HFFc6 (cell line): ENCODE measurements around the gene POU2F1. TPM values are rescaled to one million over a fixed set of nuclear protein-coding genes. Genes with fewer than 3 reads are reported as not detected.

ENCODE experiments used
- DNase-seq: peaks from one replicate; pipeline ENCODE4 v3.0.0-alpha.2; 2018
- H3K27ac Mint-ChIP-seq: 2 replicates; pipeline ENCODE4 v1.8.0; 2020; ENCODE audit warnings: mild to moderate bottlenecking, mixed read lengths
- H3K27me3 Mint-ChIP-seq: 2 replicates; pipeline ENCODE4 v1.8.0; 2021; ENCODE audit warnings: mild to moderate bottlenecking, moderate library complexity, mixed read lengths; ENCODE audit not compliant: insufficient read depth
- H3K36me3 Mint-ChIP-seq: 2 replicates; pipeline ENCODE4 v1.8.0; 2021; ENCODE audit warnings: low read depth, mixed read lengths
- H3K4me1 Mint-ChIP-seq: 2 replicates; pipeline ENCODE4 v1.8.0; 2020; ENCODE audit warnings: low read depth, mixed read lengths
- H3K4me3 Mint-ChIP-seq: 2 replicates; pipeline ENCODE4 v1.8.0; 2020; ENCODE audit warnings: mild to moderate bottlenecking, moderate library complexity, mixed read lengths
- H3K9me3 Mint-ChIP-seq: 2 replicates; pipeline ENCODE4 v1.8.0; 2020; ENCODE audit warnings: mild to moderate bottlenecking, mixed read lengths
- total RNA-seq, 6 experiments: library from RNA; stranded (reverse); fragmentation: NEBNext Ultra II Directional; extraction: Animal tissue kit (Norgen Biotek cat#: 25700); gene quantifications; 2 replicates in 1 of 6; 3 replicates in 5 of 6; pipeline ENCODE4 v1.2.3, GENCODE V29; 2021
- TF ChIP-seq, protein P1 (sequence below): fragments of 200-600 bp; sonication (generic); IDR thresholded peaks from 2 replicates; pipeline ENCODE4 v1.5.0; 2021; ENCODE audit warnings: antibody characterized with exemption, mild to moderate bottlenecking

Gene POU2F1
- total RNA-seq, 6 experiments from 2014 or later, result 3.4 to 6.6 (median 4.4) TPM

DNA sequence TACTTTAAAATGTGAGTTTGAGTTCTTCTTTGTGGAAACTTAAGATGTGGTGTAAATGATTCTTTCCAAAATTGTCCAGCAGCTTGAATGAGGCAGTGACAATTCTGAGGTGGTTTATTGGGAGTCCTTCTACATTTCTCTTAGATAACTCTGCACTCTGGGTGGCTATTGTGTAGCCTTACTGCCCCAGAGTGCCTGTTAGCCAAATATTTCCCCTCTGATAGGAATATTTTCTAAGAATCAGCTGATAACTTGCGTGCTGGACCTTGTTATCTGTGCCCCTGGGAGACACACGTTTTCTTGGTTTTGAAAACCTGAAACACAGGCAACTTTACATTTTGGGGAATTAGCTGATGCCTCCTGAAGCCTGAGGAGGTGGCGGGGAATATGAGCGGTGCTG lies 206.0 kb downstream of the POU2F1 start:
- DNase-seq, result no peak
- H3K27ac Mint-ChIP-seq, result no peak overlapping the region
- H3K4me3 Mint-ChIP-seq, result no peak overlapping the region
- H3K9me3 Mint-ChIP-seq, result no peaks in the 10 kb centered on the region
- no peaks in the 10 kb centered on the region for H3K36me3 Mint-ChIP-seq
- TF ChIP-seq, protein P1, sequence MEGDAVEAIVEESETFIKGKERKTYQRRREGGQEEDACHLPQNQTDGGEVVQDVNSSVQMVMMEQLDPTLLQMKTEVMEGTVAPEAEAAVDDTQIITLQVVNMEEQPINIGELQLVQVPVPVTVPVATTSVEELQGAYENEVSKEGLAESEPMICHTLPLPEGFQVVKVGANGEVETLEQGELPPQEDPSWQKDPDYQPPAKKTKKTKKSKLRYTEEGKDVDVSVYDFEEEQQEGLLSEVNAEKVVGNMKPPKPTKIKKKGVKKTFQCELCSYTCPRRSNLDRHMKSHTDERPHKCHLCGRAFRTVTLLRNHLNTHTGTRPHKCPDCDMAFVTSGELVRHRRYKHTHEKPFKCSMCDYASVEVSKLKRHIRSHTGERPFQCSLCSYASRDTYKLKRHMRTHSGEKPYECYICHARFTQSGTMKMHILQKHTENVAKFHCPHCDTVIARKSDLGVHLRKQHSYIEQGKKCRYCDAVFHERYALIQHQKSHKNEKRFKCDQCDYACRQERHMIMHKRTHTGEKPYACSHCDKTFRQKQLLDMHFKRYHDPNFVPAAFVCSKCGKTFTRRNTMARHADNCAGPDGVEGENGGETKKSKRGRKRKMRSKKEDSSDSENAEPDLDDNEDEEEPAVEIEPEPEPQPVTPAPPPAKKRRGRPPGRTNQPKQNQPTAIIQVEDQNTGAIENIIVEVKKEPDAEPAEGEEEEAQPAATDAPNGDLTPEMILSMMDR, result no peak
- H3K27me3 Mint-ChIP-seq, result peaks cover 2% of the 10 kb centered on the region; the same call in 1 of the 2 replicates
- H3K4me1 Mint-ChIP-seq, result no peaks in the 10 kb centered on the region; the same call in 1 of the 2 replicates

DNA sequence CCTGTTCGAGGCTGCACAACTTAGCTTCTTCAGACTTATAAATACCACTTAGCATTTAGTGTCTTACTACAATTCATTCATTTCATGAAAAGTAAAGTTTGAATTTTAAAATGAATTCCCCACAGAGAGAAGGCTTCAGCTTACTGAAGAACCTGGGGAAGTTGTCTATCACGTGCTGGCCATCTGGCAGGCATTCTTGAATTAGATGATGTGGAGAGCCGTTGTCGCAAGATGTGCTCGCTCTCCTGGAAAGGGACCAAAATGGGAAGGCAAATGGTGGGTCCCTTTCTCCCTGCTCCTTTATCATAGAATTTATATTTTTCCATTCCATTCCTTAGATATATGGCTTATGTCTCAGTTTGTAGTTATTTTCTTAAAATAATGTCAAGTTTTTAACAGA lies 207.2 kb downstream of the POU2F1 start:
- no peaks in the 10 kb centered on the region for H3K9me3 Mint-ChIP-seq
- no peaks in the 10 kb centered on the region; the same call in 1 of the 2 replicates for H3K4me1 Mint-ChIP-seq
- H3K27ac Mint-ChIP-seq, result peak overlapping the region; percentile 34; the same call in 1 of the 2 replicates
- H3K36me3 Mint-ChIP-seq, result no peaks in the 10 kb centered on the region
- H3K4me3 Mint-ChIP-seq, result no peak overlapping the region
- DNase-seq, result no peak
- TF ChIP-seq, protein P1, result no peak
- H3K27me3 Mint-ChIP-seq, result peaks cover 2% of the 10 kb centered on the region; the same call in 1 of the 2 replicates

DNA sequence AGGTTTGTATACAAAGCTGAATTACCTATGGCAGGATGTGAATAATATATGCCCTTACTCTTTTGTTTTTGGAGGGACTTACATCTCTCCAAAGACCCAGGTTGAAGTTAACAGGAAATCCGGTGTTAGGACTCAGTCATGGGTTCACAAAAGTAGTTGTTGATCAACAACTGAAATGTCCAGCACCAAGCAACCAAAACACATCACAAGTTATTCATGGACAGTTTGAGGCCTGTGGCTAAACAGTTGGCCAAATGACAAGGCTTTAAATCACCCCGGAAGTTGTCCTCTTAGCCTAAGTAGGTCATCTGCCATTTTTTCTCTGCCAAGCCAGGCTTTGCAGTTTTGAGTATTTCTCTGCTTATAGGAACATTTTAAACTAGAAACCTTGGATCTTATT lies 207.7 kb downstream of the POU2F1 start:
- H3K36me3 Mint-ChIP-seq, result no peaks in the 10 kb centered on the region
- TF ChIP-seq, protein P1, result no peak
- H3K27me3 Mint-ChIP-seq, result peaks cover 2% of the 10 kb centered on the region; the same call in 1 of the 2 replicates
- no peak overlapping the region for H3K4me3 Mint-ChIP-seq
- H3K9me3 Mint-ChIP-seq, result no peaks in the 10 kb centered on the region
- H3K4me1 Mint-ChIP-seq, result no peaks in the 10 kb centered on the region; the same call in 1 of the 2 replicates
- H3K27ac Mint-ChIP-seq, result peak overlapping the region; percentile 34; the same call in 1 of the 2 replicates
- no peak for DNase-seq

DNA sequence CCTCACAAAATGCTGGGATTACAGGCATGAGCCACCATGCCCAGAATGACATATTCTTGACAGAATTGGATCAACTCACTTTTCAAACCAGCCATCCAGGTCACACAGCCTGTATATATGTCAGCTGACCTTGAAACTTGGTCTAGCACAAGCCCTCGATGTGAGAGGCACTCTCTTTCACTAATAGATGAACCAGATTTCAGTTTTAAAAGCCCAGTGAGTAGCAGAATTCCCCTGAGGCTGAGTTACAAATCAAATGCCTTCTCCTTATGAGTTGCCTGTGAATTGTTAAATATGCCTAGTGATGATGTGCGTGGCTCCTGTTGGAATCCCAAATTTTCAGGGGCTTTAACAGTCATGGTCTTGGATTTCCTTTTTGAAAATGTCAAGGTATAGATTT lies 208.9 kb downstream of the POU2F1 start:
- Mint-ChIP-seq H3K4me1 (no peaks in the 10 kb centered on the region; the same call in 1 of the 2 replicates), H3K4me3 (no peak overlapping the region), H3K27ac (no peak overlapping the region), H3K27me3 (peaks cover 2% of the 10 kb centered on the region; the same call in 1 of the 2 replicates), H3K36me3 (no peaks in the 10 kb centered on the region), H3K9me3 (no peaks in the 10 kb centered on the region)
- DNase-seq, result no peak
- TF ChIP-seq, protein P1, result no peak

DNA sequence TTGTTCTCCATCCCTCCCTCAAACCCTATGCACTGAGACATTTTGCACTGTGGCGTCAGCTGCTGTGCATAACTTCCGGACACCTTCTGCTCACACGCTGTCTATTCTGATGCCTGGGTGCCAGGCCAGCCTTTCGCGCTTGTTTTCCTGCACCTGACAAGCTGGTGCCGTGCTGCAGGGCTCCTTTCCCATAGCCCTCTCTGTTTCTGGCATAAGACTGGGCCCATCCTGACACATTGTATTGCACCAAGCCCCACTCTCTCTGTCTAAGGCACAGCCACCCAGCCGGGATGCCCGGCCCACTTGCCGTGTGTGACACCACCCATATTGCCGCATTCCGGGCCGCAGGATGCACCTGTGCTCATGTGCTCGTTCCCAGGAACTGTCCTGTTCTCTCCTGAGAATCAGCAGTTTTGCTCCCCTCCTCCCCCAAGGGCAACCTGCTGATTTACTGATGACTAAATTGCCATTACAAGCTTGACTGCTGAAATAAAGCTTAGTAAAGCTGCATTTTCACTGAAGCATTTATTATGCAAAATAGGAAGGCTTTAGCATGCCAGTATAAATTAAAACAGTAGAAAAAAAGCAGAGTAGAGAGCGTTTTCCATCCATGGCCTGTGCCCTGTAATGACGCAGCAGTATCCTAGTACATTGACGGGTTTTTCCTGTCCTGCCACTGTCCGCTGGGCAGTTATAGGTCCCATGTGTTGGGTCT lies 209.6 kb downstream of the POU2F1 start:
- H3K36me3 Mint-ChIP-seq, result no peaks in the 10 kb centered on the region
- no peaks in the 10 kb centered on the region for H3K9me3 Mint-ChIP-seq
- H3K4me3 Mint-ChIP-seq, result no peak overlapping the region
- TF ChIP-seq, protein P1, result no peak
- no peaks in the 10 kb centered on the region; the same call in 1 of the 2 replicates for H3K27me3 Mint-ChIP-seq
- H3K4me1 Mint-ChIP-seq, result no peaks in the 10 kb centered on the region; the same call in 1 of the 2 replicates
- H3K27ac Mint-ChIP-seq, result no peak overlapping the region
- DNase-seq, result no peak
